ENCODE measurements around the gene POLR3H.

Gene POLR3H

GRCh38 chr22:41582694-41583093, 38.4 kb upstream of the POLR3H start:
- no peak for DNase-seq
- Histone ChIP-seq H3K27me3 (ENCODE audit: insufficient read depth, low read depth, severe bottlenecking) (no peaks in the 10 kb centered on the region), H3K27ac (no peak overlapping the region), H3K9me3 (ENCODE audit: severe bottlenecking) (no peaks in the 10 kb centered on the region), H3K36me3 (peaks cover 9% of the 10 kb centered on the region), H3K4me3 (ENCODE audit: low read depth, low read length) (no peak overlapping the region)
- TF ChIP-seq, protein P1, sequence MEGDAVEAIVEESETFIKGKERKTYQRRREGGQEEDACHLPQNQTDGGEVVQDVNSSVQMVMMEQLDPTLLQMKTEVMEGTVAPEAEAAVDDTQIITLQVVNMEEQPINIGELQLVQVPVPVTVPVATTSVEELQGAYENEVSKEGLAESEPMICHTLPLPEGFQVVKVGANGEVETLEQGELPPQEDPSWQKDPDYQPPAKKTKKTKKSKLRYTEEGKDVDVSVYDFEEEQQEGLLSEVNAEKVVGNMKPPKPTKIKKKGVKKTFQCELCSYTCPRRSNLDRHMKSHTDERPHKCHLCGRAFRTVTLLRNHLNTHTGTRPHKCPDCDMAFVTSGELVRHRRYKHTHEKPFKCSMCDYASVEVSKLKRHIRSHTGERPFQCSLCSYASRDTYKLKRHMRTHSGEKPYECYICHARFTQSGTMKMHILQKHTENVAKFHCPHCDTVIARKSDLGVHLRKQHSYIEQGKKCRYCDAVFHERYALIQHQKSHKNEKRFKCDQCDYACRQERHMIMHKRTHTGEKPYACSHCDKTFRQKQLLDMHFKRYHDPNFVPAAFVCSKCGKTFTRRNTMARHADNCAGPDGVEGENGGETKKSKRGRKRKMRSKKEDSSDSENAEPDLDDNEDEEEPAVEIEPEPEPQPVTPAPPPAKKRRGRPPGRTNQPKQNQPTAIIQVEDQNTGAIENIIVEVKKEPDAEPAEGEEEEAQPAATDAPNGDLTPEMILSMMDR (IDR thresholded peaks at IDR 0.05; ENCODE audit: low read depth, low read length), result no peak

GRCh38 chr22:41579997-41580355, 35.7 kb upstream of the POLR3H start:
- Histone ChIP-seq H3K27me3 (ENCODE audit: insufficient read depth, low read depth, severe bottlenecking) (no peaks in the 10 kb centered on the region), H3K27ac (no peak overlapping the region), H3K36me3 (peaks cover 25% of the 10 kb centered on the region), H3K4me3 (ENCODE audit: low read depth, low read length) (no peak overlapping the region), H3K9me3 (ENCODE audit: severe bottlenecking) (no peaks in the 10 kb centered on the region)
- TF ChIP-seq, protein P1 (IDR thresholded peaks at IDR 0.05; ENCODE audit: low read depth, low read length), result no peak
- DNase-seq, result no peak

DNA sequence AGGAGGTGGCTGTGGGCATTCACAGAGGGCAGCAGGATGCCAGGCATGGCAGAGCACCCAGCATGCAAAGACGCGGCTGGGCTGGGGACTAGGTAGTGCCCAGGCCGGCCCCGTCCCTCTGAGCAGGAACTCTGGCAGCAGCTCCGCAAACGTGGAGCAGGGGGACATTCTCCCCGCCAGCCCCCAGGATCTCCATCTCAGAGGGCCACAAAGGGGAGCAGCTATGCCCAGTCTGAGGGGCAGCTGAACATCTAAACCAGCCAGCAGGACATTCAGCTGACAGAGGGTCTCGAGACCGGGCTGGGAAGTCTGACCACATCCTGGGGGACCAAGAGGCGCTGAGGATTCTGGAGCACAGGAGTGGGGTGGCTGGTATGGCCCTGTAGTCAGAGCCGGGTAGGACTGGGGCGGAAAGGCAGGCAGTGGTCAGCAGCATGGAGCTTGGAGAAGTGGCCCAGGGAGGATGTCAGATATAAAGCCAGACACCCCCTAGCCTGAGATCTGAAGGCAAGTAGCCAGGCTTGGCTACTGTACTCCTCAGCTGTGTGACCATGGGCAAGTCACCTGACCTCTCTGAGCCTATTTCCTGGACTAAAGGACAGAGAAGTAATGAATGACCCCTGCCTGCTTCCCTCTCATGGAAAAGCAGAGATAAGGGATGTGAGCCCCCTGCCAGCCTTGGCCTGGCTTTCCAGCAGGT, 35.2 kb upstream of the POLR3H start:
- TF ChIP-seq, protein P1 (IDR thresholded peaks at IDR 0.05; ENCODE audit: low read depth, low read length), result no peak
- no peak overlapping the region for H3K27ac ChIP-seq
- no peaks in the 10 kb centered on the region for H3K9me3 ChIP-seq (ENCODE audit: severe bottlenecking)
- H3K36me3 ChIP-seq, result peaks cover 20% of the 10 kb centered on the region
- no peaks in the 10 kb centered on the region for H3K27me3 ChIP-seq (ENCODE audit: insufficient read depth, low read depth, severe bottlenecking)
- H3K4me3 ChIP-seq (ENCODE audit: low read depth, low read length), result no peak overlapping the region
- DNase-seq, result no peak

DNA sequence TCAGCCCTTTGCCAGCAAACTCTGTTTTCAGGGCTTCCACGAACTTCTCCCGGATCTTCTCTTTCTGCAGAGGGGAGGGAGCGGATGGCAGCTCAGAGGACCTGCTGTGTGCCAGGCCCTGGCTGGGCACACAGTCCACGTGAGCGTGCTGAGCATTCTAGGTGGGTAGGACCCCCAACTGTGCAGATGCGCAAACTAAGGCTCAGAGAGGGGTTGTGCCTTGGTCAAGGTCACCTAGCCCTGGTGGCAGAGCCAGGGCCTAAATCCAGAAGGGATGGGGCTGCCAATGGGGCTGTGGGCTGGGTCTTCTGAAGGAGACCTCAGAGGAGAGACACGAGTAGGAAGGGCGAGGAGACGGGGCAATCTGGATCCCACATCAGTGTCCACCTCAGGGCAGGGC, 34.5 kb upstream of the POLR3H start:
- TF ChIP-seq, protein P1 (IDR thresholded peaks at IDR 0.05; ENCODE audit: low read depth, low read length), result no peak
- H3K27me3 ChIP-seq (ENCODE audit: insufficient read depth, low read depth, severe bottlenecking), result no peaks in the 10 kb centered on the region
- no peaks in the 10 kb centered on the region for H3K9me3 ChIP-seq (ENCODE audit: severe bottlenecking)
- DNase-seq, result no peak
- H3K4me3 ChIP-seq (ENCODE audit: low read depth, low read length), result no peak overlapping the region
- no peak overlapping the region for H3K27ac ChIP-seq
- peaks cover 20% of the 10 kb centered on the region for H3K36me3 ChIP-seq

DNA sequence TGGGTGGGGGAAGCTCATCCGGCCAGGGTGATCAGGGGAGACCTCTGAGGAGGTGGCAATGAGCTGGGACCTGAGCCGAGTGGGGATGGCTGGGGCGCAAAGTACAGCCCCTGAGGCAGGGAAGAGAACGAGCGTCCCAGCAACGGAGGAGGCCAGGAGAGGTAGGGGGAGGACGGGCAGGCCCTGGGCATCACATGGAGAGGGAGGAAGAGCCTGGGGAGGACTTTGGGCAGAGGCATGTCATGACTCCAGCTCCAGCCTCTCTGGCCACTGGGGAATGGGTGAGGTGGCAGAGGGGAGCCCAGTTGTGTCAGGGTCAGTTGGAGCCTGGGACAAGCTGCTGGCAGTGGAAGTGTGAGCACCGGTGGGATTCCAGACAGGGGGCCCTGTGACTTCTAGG, 33.8 kb upstream of the POLR3H start:
- Histone ChIP-seq H3K27ac (no peak overlapping the region), H3K36me3 (peaks cover 20% of the 10 kb centered on the region), H3K9me3 (ENCODE audit: severe bottlenecking) (no peaks in the 10 kb centered on the region), H3K27me3 (ENCODE audit: insufficient read depth, low read depth, severe bottlenecking) (no peaks in the 10 kb centered on the region), H3K4me3 (ENCODE audit: low read depth, low read length) (no peak overlapping the region)
- TF ChIP-seq, protein P1 (IDR thresholded peaks at IDR 0.05; ENCODE audit: low read depth, low read length), result no peak
- no peak for DNase-seq

DNA sequence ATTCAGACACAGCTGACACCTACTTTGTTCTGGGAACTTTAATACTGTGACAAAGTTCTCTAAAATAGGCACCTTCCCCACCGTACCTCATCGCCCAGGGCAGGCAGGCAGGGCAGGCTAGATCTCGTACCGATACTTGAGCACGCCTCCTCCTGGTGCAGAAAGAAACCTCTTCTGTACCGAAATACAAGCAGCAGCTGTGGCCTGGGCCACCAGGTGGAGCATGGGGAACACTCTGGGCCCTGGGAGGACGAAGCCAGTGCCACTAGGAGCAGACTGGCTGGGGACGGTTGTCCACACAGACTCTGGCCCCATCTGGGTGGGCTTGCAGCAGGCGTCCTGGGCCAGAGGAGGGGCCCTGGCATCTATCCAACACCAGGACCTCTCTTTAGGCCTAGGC, 32.6 kb upstream of the POLR3H start:
- Histone ChIP-seq H3K27me3 (ENCODE audit: insufficient read depth, low read depth, severe bottlenecking) (no peaks in the 10 kb centered on the region), H3K27ac (no peak overlapping the region; the same call in 1 of the 2 replicates), H3K36me3 (peaks cover 20% of the 10 kb centered on the region), H3K9me3 (ENCODE audit: severe bottlenecking) (no peaks in the 10 kb centered on the region), H3K4me3 (ENCODE audit: low read depth, low read length) (no peak overlapping the region)
- TF ChIP-seq, protein P1 (IDR thresholded peaks at IDR 0.05; ENCODE audit: low read depth, low read length), result peak; percentile 97
- DNase-seq, result peak; percentile 87

All from WERI-Rb-1 (cell line).